Measurements from ENCODE around the gene ANKRD44. TPM values are rescaled to one million over a fixed set of nuclear protein-coding genes. Genes with fewer than 3 reads are reported as not detected.

ANKRD44 gene
- total and polyA plus RNA-seq, 8 donors, result 23.2 to 52.6 (median 29.8) TPM

DNA sequence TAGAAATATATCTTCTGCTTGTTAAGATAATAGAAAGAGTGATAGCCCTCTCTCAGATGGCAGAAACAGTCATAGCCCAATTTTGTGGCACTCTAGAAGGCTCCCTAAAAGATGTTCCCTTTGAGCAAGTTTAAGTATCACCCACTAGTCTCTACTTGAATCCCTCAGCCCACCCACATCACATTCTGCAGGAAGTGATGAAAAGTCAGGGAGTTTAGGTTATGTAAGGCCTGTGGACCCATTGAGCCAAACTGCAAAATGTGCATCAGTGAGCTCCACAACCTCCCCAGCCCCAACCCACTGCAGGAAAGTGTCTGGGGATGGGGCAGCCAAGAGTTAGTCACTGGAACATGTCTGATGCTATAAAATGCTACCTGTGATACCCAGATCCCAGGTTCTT, 25.6 kb downstream of the ANKRD44 start:
- intact Hi-C loops (cut with DNase I), result no loop called here
- no peak for ATAC-seq
- peaks cover 7 to 50% of the 10 kb centered on the region in 2 donors for H3K4me1 ChIP-seq
- H3K9me3 ChIP-seq, result no peaks in the 10 kb centered on the region
- TF ChIP-seq, protein P1, sequence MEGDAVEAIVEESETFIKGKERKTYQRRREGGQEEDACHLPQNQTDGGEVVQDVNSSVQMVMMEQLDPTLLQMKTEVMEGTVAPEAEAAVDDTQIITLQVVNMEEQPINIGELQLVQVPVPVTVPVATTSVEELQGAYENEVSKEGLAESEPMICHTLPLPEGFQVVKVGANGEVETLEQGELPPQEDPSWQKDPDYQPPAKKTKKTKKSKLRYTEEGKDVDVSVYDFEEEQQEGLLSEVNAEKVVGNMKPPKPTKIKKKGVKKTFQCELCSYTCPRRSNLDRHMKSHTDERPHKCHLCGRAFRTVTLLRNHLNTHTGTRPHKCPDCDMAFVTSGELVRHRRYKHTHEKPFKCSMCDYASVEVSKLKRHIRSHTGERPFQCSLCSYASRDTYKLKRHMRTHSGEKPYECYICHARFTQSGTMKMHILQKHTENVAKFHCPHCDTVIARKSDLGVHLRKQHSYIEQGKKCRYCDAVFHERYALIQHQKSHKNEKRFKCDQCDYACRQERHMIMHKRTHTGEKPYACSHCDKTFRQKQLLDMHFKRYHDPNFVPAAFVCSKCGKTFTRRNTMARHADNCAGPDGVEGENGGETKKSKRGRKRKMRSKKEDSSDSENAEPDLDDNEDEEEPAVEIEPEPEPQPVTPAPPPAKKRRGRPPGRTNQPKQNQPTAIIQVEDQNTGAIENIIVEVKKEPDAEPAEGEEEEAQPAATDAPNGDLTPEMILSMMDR (IDR thresholded peaks at IDR 0.05), result no peak
- no peak overlapping the region for H3K4me3 ChIP-seq
- H3K27me3 ChIP-seq, result no peaks in the 10 kb centered on the region
- H3K27ac ChIP-seq, result no peak overlapping the region
- DNase-seq, result no peak
- no peaks in the 10 kb centered on the region for H3K36me3 ChIP-seq

DNA sequence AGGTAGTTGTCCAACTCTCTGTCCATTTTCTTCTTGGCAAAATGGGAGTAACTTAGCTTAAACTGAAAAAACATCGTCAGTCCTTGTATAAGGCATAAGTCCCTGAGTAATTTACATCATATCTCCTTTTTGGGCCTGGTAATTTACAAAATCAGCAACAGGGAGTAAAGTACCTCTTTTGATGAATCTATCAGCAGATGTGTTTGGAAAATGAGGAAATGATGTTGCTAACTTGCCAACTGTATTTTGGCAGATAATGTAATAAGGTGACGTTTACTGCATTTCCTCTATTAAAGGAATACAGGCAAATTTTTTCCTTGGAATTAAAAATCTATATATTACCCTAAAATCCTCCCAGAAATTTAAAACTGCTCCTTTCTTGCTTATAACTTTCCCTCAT, 29.2 kb downstream of the ANKRD44 start:
- Histone ChIP-seq H3K27me3 (no peaks in the 10 kb centered on the region), H3K4me1 (peaks cover 0 to 66% of the 10 kb centered on the region in 2 donors), H3K9me3 (no peaks in the 10 kb centered on the region), H3K4me3 (no peak overlapping the region), H3K36me3 (no peaks in the 10 kb centered on the region), H3K27ac (peak overlapping the region in 1 of 2 donors; percentile 53)
- TF ChIP-seq, protein P1 (IDR thresholded peaks at IDR 0.05), result no peak
- intact Hi-C loops (cut with DNase I), result no loop called here
- no peak for DNase-seq
- ATAC-seq, result no peak

DNA sequence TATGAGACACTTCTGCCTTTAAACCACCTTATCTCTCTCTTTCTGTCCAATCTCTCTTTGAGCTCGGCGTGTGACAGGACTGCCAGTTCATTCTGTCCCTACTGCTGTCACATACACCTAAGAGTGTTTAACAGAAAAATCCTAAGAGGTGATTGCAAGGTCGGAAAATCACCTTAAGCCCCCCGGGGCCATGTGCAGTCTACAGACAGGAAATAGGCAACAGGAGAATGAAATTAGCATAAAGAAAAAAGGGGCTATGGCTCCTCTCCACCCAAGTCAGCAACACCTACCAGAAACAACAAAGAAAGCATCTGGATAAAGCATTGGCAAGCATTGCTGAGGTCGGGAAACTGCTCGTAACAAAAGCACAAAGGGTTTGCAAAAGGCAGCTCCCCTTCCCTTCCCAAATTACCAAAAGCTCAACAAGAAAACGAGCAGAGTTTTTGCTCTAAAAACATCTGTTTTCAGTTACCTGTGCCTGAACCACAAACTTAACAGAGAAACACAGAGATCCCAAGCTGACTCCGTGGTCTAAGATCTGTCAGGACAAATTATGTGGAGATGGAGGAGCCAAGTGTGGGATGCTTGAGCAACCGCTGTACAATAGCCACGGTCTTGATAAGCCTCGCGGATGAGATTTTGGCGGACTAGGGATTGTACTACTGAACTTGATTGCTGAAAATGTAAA, 30.4 kb downstream of the ANKRD44 start:
- Histone ChIP-seq H3K27ac (peak overlapping the region in 1 of 2 donors; percentile 41), H3K4me1 (peaks cover 0 to 57% of the 10 kb centered on the region in 2 donors), H3K27me3 (no peaks in the 10 kb centered on the region), H3K36me3 (no peaks in the 10 kb centered on the region), H3K9me3 (no peaks in the 10 kb centered on the region), H3K4me3 (no peak overlapping the region)
- ATAC-seq, result no peak
- intact Hi-C loops (cut with DNase I), result no loop called here
- DNase-seq, result no peak
- TF ChIP-seq, protein P1 (IDR thresholded peaks at IDR 0.05), result no peak

DNA sequence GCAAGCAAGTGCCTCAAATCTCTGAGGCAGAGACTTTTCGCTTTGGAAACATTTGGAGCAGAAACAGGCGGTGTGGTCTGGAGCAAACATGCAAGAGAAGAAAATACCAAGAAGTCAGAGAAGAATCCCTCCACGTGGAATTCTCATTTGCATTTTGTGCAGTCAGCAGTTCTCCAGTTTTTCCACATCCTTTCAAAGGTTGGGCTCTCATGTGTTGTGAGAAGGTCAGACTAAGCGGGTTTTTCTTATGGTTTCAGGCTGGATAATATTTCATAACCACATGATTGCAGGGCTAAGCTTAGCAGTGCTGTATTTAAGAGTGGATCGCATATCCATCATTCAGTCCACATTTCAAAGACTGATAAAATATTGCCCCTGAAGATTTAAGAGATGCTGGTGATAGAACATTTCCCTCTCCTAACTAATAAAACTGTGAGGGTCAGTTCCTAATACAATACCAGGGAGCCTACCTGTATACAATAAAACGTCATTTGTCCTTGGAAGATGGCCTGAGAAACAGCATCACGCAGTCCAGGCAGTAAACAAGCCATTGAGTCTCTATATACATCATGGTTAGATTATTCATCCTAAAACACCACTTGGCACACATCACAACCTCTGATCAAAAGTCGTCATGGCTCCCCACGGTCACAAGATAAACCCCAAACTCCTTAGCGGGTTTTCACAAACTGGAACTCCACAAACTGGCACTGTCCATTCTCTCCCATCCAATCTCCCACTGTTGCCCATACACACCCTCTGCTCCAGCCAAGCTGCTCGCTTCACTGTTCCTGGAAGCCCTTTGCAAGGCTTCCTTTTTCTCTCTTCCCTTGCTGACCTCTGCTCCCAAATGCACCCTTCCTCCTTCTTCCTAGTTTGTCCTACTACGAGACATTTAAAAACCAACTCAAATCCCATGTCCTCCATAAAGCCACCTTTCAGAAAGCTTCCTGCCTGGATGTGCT, 31.5 kb downstream of the ANKRD44 start:
- peak overlapping the region in 1 of 2 donors; percentile 41 for H3K27ac ChIP-seq
- ATAC-seq, result peak; percentile 45
- no peak for DNase-seq
- no peaks in the 10 kb centered on the region for H3K27me3 ChIP-seq
- H3K9me3 ChIP-seq, result no peaks in the 10 kb centered on the region
- TF ChIP-seq, protein P1 (IDR thresholded peaks at IDR 0.05), result no peak
- no peaks in the 10 kb centered on the region for H3K36me3 ChIP-seq
- H3K4me1 ChIP-seq, result peaks cover 0 to 60% of the 10 kb centered on the region in 2 donors
- no peak overlapping the region for H3K4me3 ChIP-seq
- intact Hi-C loops (cut with DNase I), result no loop called here

DNA sequence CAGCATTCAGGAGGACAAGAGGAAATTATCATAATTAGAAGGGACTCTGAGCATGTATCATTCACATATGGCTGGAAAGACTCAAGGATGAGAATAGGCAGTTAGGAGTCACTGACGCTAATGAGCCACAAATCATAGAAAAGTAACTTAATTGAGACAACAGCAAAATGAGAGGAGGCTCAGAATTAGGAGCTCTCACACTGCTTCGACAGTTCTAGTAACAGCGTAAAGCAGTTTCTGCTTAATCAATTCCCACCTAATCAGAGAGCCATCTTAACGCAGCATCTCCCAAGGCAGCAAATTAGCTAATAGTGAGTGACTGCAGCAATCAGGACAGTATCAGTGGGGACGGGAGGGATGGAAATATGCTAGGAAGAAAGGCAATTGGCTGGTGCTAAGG, 32.8 kb downstream of the ANKRD44 start:
- no peak overlapping the region for H3K27ac ChIP-seq
- H3K9me3 ChIP-seq, result no peaks in the 10 kb centered on the region
- H3K36me3 ChIP-seq, result no peaks in the 10 kb centered on the region
- no peak for ATAC-seq
- TF ChIP-seq, protein P1 (IDR thresholded peaks at IDR 0.05), result no peak
- DNase-seq, result no peak
- intact Hi-C loops (cut with DNase I), result no loop called here
- H3K4me1 ChIP-seq, result peaks cover 0 to 71% of the 10 kb centered on the region in 2 donors
- no peaks in the 10 kb centered on the region for H3K27me3 ChIP-seq
- no peak overlapping the region for H3K4me3 ChIP-seq

Data from left lung (tissue), 10 donors.